Activated T-cell treated with anti-CD3 and anti-CD28 coated beads for 4 hours (primary cell): ENCODE data around the gene LMOD1.
"Not testable (repeated sequence)": the region's sequence is repeated elsewhere in the genome, so short reads cannot be mapped to it uniquely, and the experiment has no call there.

ENCODE experiments used
- DNase-seq: peaks from one replicate; pipeline ENCODE4 v3.0.0-alpha.2; 2020

Gene LMOD1

DNA sequence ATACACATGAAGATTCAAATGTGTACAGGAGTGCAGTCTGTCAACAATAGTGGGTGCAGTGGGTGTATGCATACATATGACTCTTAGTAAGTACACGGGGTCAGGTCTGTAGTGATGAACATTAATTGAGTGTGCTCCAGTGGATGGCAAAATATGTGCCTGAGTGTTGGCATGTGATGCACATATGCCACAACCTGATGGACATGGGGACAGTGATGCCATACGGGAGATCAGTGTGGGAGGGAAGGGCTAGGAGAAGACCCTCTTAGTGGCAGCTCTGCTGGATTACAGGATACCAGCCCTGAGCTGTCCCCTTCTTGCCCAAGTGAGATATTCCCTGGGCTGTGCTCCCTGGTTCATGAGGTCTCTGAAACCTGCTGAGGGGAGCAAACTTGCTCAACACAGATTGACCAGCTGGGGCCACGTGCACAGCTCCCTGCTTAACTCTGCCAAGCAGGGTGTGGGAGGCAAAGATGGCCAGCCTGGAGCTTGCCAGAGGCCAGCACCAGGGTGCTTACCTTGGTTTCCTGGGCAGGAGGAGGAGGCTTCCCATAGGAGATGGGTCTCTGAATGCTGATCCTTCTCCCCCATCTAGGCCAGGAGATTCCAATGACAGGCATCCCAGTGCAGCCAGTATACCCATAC lies 55.4 kb downstream of the LMOD1 start:
- DNase-seq, result no peak

DNA sequence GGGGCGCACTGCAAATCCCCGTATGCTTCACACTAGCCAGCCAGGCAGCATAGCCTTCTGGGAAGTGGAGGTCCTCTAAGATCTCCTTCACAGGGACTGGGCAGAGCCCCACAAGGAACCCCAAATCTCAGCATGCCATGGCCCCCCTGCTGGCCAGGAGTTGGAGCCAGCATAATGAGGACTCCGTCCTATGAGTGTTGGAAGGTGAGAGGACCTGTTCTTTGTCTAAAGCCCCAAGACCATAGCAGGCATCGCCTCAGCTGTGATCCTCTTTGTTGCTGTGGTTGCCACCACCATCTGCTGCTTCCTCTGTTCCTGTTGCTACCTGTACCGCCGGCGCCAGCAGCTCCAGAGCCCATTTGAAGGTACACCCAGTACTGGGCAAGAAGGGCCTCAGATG lies 56.1 kb downstream of the LMOD1 start:
- DNase-seq, result no peak

DNA sequence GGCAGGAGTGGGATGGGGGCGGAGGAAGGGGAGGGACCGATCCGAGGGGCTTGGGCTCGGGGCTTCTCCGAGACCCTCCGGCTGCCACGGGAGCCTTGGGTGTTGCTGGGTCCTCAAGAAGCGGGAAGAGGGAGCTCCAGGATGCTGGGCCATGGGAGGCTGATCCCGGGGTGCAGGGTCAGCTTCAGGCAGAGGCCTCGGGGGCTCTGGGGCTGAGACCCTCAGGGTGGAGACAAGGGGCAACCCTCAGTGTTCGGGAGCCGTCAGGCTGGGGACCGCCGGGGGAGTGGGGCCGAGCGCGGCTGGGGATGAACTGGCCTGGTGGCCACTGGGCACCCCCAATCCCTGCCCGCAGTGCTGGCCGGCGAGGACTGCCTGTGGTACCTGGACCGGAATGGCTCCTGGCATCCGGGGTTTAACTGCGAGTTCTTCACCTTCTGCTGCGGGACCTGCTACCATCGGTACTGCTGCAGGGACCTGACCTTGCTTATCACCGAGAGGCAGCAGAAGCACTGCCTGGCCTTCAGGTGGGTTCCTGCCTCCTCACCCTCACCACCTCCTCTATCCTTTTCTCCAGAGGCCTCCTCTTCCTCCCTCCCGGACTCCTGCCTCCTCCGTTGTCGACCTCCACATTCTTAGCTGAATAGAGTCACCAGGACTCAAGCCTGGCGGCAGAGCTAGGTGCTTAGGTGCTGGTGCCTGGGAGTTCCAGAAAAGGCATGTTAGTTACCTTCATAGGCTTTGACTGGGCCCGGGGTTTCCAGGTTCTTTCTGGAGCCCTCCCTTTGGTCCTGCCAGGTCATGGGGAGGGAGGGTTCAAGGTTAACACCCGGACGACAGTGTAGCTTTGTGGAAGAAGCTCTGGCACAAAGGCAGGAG lies 57.0 kb downstream of the LMOD1 start:
- DNase-seq, result no peak

DNA sequence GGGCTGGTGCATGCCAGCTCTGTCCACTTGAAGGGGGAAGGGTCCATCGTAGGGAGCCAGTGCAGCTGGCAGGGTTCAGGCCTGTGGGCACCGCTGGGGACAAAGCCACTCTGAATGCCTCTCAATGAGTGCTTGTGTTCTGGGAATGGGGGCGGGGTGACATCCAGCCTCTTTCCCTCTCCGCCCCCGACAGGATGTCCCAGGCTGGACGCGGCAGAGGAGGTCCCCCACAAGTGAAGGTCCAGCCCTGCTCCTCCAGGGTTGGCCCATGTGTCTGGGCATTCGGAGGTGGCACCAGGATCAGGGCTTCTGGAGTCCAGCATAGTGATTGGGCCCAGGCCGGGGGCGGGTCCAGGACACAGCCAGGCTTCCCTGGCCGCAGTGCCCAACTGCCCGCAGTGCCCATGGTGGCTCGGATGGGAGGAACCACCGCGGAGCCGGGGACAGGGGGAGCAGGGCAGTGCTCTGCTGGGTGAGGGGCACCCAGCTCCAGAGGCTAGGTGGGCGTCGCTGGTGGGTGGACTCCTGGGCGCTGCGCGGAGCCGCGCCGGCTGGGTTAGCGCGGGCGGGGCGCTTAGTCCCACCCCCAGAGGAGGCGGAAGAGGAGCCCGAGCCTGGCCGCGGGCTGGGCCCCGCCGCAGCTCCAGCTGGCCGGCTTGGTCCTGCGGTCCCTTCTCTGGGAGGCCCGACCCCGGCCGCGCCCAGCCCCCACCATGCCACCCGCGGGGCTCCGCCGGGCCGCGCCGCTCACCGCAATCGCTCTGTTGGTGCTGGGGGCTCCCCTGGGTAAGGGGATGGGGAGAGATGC lies 57.9 kb downstream of the LMOD1 start, which contains the start of gene SHISA4:
SHISA4 (plus strand) TSS at position 617 of the 808 bp plus-strand sequence; CDS start at position 714, 97 bp downstream.
- DNase-seq, result no peak

DNA sequence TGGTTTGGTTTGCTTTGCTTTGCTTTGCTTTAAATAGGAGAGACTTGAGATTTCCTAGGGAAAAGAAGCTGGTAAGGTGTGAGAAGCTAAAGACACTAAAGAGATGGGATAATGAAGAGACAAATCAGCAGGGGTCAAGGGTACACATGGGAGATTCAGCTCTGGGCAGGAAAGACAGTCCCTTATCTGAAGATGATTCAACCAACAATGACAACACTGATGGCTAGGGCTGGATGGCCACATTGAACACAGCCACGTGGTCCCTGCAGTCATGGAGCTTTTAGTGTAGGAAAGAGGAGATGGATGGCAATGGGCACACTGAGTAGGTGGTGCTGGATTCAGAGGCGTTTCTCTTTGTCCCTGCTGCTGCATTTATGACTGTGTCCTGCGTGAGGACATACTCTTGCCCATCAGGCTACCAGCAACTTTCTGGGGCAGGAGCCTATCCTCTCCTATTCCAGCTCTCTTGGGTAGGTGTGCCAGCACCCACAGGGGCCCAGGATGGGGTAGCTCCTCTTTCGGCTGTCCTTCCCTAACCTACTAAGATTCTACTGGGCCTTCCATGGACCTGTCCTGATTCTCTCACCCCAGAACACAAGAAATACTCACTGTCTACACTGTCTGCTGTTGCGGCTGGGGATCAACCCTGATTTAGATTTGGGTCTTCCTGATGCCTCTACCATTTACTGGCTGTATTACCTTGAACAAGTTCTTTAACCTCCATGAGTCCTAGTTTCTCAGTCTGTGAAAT lies 59.1 kb downstream of the LMOD1 start:
- no peak for DNase-seq

DNA sequence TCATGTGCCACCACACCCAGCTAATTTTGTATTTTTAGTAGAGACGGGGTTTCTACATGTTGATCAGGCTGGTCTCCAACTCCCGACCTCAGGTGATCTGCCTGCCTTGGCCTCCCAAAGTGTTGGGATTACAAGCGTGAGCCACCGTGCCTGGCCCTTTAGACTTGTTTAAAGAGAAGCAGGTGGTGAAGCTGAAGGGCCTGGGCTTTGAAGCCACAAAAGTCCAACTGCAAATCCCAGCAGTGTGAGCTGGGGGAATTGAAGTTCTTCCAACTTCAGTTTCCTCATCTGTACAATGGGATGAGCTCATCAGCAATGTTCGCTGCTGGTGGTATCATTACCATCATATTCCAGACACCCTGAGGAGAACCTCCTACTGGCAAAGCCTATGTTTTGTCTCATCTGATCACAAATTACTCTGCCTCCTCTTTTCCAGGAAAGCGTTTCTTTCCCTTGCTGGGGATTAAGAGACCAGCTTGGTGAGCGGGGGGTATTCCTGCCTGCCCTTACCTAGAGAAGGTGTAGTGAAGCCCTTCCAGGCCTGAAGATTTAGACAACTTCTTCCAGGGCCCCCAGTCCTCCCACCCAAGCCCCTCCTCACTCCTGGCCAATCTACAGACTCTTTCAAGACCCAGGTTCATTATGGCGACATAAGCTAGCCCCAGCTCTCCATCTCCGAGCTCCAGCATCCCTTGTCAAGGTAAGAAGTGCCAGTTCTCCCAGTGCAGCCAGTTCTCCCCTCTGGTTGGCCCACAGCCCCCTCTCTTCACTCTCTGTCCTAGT lies 60.1 kb downstream of the LMOD1 start:
- no peak for DNase-seq

DNA sequence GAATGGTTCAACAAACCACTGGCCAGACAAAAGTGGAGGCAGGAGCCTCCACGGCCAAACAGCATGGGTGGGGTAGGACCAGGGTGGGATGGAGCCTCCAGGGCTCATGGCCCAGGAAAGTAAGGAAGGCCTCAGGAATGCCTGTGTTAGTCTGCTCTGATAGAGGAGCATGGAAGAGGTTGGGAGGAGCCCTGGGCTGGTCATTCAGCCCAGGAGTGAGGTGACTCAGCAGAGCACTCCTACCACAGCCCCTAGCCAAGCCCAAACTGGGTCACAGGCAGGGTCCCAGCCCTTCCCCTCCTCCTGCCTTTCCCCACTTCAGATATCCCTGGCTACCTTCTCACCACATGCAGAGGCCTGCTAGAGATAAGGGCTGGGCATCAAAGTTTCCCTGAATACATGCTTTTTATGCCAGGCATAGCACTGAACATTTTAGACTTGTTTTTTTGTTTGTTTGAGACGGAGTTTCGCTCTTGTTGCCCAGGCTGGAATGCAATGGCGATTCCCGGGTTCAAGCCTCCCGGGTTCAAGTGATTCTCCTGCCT lies 60.7 kb downstream of the LMOD1 start:
- no peak for DNase-seq

DNA sequence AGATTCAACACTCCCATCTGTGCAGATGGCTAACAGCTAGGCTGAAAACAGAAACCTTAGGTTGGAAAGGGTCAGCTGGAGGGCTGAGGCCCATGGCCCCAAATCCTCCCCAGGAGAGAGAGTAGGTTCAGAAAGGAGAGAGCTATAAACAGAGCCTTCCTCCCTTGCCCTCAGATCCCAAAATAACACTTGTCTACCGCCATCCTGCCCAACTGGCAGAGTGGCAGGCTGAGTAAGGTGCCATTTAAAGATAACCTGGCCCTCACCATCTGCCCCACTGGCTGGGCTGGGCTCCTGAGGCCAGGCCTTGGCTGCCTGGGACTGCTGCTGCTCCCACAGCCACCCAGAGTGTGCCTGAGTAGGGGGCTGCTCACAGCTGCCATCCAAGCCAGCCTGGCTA lies 61.9 kb downstream of the LMOD1 start:
- DNase-seq, result no peak

DNA sequence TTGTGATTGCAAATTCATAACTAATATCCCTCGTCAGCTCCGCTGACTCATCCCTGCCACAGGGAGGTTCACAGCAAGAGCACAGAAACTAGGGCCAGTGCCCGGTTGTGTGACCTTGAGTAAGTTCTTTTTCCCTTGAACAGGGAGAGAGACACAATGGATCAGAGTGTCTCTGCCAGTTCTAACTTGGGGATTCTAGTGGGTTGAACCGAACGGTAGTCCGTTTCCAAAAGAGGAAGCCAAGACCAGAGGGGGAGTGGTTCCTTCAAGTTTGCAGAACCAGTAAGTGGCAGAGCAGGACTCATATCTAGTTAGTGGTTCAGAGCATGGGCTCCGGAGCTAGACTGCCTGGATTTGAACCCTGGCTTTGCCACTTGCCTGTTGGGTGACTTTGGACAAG lies 62.6 kb downstream of the LMOD1 start:
- no peak for DNase-seq

DNA sequence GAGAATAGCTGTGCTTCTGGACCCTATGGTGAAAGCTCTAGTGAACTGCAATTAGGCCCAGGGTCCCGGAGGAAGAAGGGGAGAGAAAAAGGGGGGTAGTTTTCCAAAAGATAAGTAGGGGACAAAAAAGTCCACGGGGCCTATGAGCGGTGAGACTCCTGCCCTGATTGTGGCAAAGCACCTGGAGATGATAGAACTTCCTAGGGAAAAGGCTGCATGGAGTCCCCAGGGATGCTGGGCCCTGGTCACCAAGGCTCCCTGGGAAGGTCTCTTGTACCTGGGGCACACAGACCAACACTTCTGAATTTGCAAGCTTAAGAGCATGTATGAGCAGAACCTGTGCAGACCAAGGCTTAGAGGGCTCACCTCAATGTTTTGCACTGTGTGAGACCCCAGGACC lies 63.1 kb downstream of the LMOD1 start:
- DNase-seq, result no peak

DNA sequence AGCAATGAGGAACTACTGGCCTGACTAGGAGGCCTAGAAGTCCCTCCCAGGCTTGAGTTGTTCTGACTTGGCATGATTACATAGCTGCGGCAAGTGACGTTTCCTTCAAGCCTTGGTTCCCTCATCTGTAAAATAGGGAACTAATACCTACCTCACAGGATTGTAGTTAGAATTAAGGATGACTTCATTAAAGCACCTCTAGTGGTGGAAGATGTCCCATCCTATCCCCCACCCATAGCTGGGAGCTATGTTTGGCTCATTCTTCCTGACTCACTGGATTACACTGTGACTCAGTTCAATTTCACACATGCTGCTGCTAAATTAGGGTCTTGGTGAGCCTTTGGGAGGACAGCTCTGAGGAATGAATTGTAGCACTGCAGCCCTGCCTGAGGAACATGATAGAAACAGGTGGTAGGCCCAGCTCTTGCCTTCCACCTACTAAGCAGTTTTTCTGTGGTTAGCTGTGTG lies 63.6 kb downstream of the LMOD1 start:
- DNase-seq, result no peak

DNA sequence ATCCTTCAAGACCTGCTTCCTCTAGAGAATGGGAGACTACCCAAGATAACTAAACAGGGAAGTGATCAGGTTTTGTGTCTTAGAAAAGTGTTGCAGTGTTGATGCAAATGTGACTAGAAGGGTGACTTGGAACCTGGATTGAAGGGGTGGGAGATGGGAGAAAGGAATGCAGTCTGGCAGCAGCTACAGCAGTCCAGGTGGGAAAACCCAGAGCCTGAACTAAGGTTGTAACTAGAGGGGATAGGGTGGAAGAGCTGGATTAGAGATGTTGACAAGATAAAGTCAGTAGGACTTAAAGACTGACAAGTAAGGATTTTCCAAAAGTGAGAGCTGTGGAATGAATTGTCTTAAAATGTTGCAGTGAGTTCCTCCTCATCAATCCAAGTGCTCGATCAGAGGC lies 64.7 kb downstream of the LMOD1 start:
- DNase-seq, result no peak

DNA sequence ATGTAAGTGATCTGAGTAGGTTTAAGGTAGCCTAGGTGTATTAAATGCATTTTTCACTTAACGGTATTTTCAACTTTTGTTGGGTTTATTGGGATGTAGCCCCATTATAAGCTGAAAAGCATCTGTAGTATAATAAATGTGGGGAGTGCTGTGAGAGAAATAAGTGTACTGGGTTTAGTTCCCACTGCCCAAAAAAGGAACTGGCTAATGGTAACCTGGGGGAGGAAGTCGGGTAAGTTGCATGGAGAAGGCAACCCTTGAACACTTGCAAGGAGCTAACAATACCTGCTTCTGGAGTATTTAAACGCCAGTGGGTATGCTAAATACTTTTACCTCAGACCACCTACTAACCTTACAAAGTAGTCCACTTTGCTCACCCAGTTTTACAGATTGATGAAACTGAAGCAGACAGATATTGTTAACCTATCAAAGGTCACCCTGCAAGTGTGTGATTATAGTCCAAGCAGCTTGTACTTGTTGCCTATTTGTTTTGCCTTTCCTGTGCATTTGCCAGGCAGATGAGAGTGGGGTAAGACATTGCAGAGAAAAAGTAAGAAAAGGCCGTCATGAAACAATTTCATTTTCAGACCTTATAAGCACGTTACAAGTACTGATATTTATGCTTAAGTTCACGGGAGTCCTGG lies 65.3 kb downstream of the LMOD1 start:
- no peak for DNase-seq

DNA sequence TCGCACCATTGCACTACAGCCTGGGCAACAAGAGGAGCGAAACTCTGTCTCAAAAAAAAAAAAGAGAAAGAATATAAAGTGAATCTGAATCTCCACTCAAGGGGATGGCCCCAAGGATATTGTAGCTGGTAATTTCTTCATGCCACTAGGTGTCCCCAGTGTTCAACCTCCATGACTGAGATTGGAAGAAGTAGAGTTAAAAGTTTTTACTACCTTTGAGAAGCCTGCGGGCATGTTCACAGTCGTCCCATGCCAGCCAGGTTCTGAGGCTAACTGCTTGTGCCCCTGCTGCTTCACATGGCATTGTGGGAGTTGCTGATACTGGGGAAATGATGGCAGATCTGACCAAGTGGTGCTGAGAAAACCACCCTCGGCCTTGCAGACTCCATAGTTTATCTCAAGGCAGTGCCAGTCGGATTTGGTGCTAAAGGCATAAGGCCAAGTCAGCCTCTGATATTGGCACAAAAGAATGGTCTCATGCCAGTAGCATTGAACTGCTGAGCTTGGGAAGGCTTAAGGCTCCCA lies 68.4 kb downstream of the LMOD1 start:
- DNase-seq, result no peak

DNA sequence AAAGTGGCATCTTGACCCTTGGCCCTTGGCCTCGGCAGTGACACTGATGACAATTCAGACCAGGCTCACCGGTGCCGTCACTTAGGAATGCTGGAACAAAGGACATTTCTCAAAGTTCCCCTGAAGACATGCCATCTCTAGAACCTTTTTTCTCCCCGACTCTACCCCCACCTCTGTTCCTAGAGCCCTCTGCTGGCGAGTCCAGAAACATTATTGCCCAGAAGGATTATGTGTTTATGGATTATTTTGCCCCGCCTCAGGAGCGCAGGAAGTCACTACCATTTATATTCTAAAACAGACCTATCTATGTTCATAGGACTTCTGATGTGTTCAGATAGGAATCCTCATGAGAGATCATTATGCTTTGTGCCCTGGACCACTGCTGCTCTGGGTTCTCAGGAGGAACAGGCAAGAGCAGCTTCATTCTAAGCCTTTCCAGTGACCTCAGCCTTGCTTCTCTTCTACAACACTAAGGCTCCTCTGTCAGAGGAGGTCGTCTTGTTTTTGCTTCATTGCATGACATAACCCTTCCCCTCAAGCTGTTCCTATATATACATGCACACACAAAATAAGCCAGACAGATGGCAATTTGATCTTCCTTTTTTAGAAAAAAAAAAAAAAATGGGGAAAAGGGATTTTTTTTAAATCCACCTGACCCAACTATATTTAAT lies 70.1 kb downstream of the LMOD1 start:
- no peak for DNase-seq

DNA sequence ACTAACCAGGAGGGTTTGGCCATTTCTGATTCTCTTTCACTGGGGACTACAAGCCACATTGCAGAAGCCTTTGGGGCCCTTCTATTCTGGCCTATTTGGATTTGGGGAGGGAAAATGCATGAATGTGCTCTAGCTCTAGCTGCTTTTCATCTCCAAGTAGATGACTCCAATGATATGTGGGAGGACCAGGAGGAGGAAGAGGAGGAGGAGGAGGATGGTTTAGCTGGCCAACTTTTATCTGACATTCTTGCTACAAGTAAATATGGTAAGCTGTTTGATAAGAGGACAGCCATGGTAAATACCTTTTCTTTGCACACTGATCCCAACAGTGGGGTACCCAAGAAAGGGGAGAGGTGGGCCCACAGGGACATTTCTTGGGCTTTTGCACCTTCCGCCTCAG lies 71.7 kb downstream of the LMOD1 start:
- DNase-seq, result no peak

DNA sequence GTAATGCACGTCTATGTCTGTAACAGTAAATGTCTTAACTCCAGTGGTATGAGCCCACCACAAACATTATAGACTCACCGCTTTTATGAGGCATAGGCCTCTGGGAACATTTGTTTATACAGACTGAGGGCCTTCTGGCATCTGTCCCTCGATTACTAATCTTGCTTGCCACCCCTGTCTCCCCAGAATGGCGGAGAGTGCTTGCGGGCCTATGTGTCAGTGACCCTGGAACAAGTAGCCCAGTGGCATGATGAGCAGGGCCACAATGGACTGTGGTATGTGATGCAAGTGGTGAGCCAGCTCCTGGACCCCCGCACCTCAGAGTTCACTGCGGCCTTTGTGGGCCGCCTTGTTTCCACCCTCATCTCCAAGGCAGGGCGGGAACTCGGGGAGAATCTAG lies 76.0 kb downstream of the LMOD1 start:
- DNase-seq, result no peak

DNA sequence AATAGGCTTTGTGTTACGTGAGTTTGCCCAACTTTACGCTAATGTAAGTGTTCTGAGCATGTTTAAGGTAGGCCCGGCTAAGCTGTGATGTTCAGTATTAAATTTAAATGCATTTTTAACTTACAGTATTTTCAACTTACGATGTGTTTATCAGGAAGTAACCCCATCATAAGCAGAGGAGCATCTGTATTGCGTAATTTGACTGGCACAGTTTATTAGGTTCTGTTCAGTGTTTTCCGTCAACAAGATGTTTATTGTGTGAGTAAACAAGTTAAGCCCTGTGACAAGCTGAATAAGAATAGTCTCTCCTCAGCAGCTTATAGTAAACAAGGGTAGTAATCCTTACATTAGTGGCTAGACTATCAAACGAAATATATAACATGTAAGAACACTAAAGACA lies 84.9 kb downstream of the LMOD1 start:
- DNase-seq, result no peak

DNA sequence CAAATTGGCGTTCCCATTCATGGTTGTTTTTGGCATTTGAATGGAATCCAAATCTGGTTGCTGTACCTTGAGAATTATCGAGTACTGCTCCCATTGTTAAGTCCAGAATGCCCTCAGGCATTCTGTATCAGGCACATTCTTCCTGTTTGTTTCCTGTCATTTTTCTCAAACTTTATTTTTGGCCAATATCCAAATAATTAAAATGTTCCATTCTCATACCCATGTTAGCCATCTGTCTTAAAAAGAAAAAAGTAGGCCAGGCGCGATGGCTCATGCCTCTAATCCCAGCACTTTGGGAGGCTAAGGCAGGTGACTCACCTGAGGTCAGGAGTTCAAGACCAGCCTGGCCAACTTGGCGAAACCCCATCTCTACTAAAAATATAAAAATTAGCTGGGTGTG lies 86.9 kb downstream of the LMOD1 start:
- no peak for DNase-seq

DNA sequence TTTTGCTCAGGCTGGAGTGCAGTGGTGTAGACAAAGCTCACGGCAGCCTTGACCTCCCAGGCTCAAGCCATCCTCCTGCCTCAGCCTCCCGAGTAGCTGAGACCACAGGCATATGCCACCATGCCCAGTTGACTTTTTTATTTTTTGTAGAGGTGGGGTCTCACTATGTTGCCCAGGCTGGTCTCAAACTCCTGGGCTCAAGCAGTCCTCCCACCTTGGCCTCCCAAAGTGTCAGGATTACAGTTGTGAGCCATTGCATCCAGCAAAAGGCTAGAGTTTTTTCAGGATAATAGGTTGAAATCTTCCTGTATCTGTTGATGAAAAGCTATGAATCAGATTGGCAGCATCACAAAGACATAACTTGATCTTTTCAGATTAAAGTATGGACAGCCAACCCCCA lies 89.6 kb downstream of the LMOD1 start:
- DNase-seq, result not testable (repeated sequence)
